A549 (cell line): ENCODE data around the gene ARHGAP27. TPM values are rescaled to one million over a fixed set of nuclear protein-coding genes. Genes with fewer than 3 reads are reported as not detected.
A peak's percentile ranks its signal among the peaks of the same experiment; 100 is the strongest.

Experiments
- ATAC-seq, 2 experiments: fragments of 200-7000 bp in 1 of 2; fragments of >200 bp in 1 of 2; cut with Nextera tagmentation in 1 of 2; cut with Tn5 transposase in 1 of 2; 3 replicates each; pipeline versions ENCODE4 v1.8.0 to v1.9.1; 2018 to 2020; ENCODE audit warnings: mild to moderate bottlenecking in 1 of 2, moderate library complexity in 1 of 2
- CTCF ChIA-PET: fragments of 300-600 bp; sonication (Branson Sonifier 250); formaldehyde crosslinking; extraction: SDS; loops from one replicate; lab custom pipeline; 2021; ENCODE audit warnings: antibody characterized with exemption, inconsistent platforms; lab: Yijun Ruan, JAX
- POLR2A ChIA-PET: fragments of 350-600 bp; formaldehyde crosslinking; extraction: SDS; loops from one replicate; lab custom pipeline; 2021; ENCODE audit warnings: antibody characterized with exemption, inconsistent platforms; lab: Yijun Ruan, JAX
- DNase-seq, 2 experiments: peaks; one replicate each; pipeline versions ENCODE4 v3.0.0 to v3.0.0-alpha.2; 2011 to 2016; ENCODE audit warnings: low read depth in 1 of 2, low spot score in 1 of 2
- FAIRE-seq: peaks from 2 replicates; lab custom pipeline; 2011; peaks lifted over from hg19 to GRCh38; lab: Jason Lieb, UNC
- H3K27ac ChIP-seq, 2 experiments: fragments of >200 bp; sonication (Bioruptor Twin); formaldehyde crosslinking; 3 replicates each; pipeline ENCODE4 v1.5.1; 2016 to 2017
- H3K4me1 ChIP-seq: fragments of >200 bp; sonication (Bioruptor Twin); formaldehyde crosslinking; 3 replicates; pipeline ENCODE4 v1.6.1; 2016
- H3K4me2 ChIP-seq: fragments of >200 bp; sonication (Bioruptor Twin); formaldehyde crosslinking; 3 replicates; pipeline ENCODE4 v1.6.1; 2016
- H3K4me3 ChIP-seq: fragments of >200 bp; sonication (Bioruptor Twin); formaldehyde crosslinking; 3 replicates; pipeline ENCODE4 v1.5.1; 2016
- H3K9me3 ChIP-seq: fragments of >200 bp; sonication (Bioruptor Twin); formaldehyde crosslinking; 3 replicates; pipeline ENCODE4 v1.6.1; 2016
- BCL3 ChIP-seq: fragments of >200 bp; sonication (Bioruptor Twin); formaldehyde crosslinking; IDR thresholded peaks from 3 replicates; pipeline ENCODE4 v1.6.1; 2016
- BHLHE40 ChIP-seq: IDR thresholded peaks from 2 replicates; pipeline ENCODE4 v1.6.1; 2012; ENCODE audit warnings: low read depth, low read length, inconsistent platforms
- CBX2 ChIP-seq: fragments of 200-600 bp; sonication (generic); IDR thresholded peaks from 2 replicates; pipeline ENCODE4 v1.6.1; 2016; ENCODE audit warnings: low read depth, mild to moderate bottlenecking, borderline replicate concordance
- CHD2 ChIP-seq: fragments of 150-350 bp; IDR thresholded peaks from 2 replicates; pipeline ENCODE4 v1.6.1; 2014; ENCODE audit warnings: low read length; ENCODE audit not compliant: partially characterized antibody
- EHF ChIP-seq: fragments of 250-450 bp; sonication (Bioruptor Pico); IDR thresholded peaks from 2 replicates; pipeline ENCODE4 v1.5.0; 2020; ENCODE audit warnings: mild to moderate bottlenecking
- EHMT2 ChIP-seq: fragments of 200-600 bp; sonication (generic); IDR thresholded peaks from 2 replicates; pipeline ENCODE4 v1.6.1; 2016; ENCODE audit warnings: antibody characterized with exemption, low read depth, mild to moderate bottlenecking, moderate library complexity
- EP300 ChIP-seq, 2 experiments: fragments of >200 bp; sonication (Bioruptor Twin); formaldehyde crosslinking; IDR thresholded peaks; 2 replicates in 1 of 2; 3 replicates in 1 of 2; pipeline ENCODE4 v1.6.1; 2016 to 2017
- HDAC2 ChIP-seq: fragments of 200-600 bp; sonication (generic); IDR thresholded peaks from 2 replicates; pipeline ENCODE4 v1.6.1; 2016
- HEYL ChIP-seq: fragments of 250-450 bp; sonication (Bioruptor Pico); IDR thresholded peaks from 2 replicates; pipeline ENCODE4 v1.8.0; 2021; ENCODE audit warnings: mild to moderate bottlenecking, moderate library complexity
- HOXA7 ChIP-seq: fragments of 250-450 bp; sonication (Bioruptor Pico); IDR thresholded peaks from 2 replicates; pipeline ENCODE4 v1.5.0; 2020; ENCODE audit warnings: mild to moderate bottlenecking, moderate library complexity
- HOXB5 ChIP-seq: fragments of 250-450 bp; sonication (Bioruptor Pico); IDR thresholded peaks from 2 replicates; pipeline ENCODE4 v1.5.0; 2020; ENCODE audit warnings: mild to moderate bottlenecking, moderate library complexity
- JUNB ChIP-seq: fragments of >200 bp; sonication (Bioruptor Twin); formaldehyde crosslinking; IDR thresholded peaks from 2 replicates; pipeline ENCODE4 v1.6.1; 2016
- MAFK ChIP-seq: fragments of 450-650 bp; IDR thresholded peaks from 2 replicates; pipeline ENCODE4 v1.6.1; 2014; ENCODE audit not compliant: partially characterized antibody
- MAZ ChIP-seq: fragments of 150-350 bp; IDR thresholded peaks from 2 replicates; pipeline ENCODE4 v1.6.1; 2014; ENCODE audit warnings: antibody characterized with exemption, low read depth, low read length, borderline replicate concordance
- MYC ChIP-seq: IDR thresholded peaks from 2 replicates; pipeline ENCODE4 v1.6.1; 2012; ENCODE audit warnings: mild to moderate bottlenecking, inconsistent platforms, low read length, improper control_type of control experiment, borderline replicate concordance
- NR3C1 ChIP-seq: fragments of >200 bp; sonication (Bioruptor Twin); formaldehyde crosslinking; IDR thresholded peaks from 3 replicates; pipeline ENCODE4 v1.6.1; 2017
- PHF8 ChIP-seq: fragments of 200-600 bp; sonication (generic); IDR thresholded peaks from 2 replicates; pipeline ENCODE4 v1.6.1; 2016; ENCODE audit warnings: low read depth, mild to moderate bottlenecking, antibody characterized with exemption, moderate library complexity, borderline replicate concordance
- POLR2A ChIP-seq: IDR thresholded peaks from 2 replicates; pipeline ENCODE4 v1.6.1; 2012; ENCODE audit warnings: mild to moderate bottlenecking, low read length
- POLR2AphosphoS2 ChIP-seq: conservative IDR thresholded peaks from 2 replicates; pipeline ENCODE4 v1.6.1; 2012; ENCODE audit warnings: low read length, improper control_type of control experiment, inconsistent platforms
- RARB ChIP-seq: fragments of 250-450 bp; sonication (Bioruptor Pico); IDR thresholded peaks from 2 replicates; pipeline ENCODE4 v1.8.0; 2021; ENCODE audit warnings: mild to moderate bottlenecking, moderate library complexity
- RCOR1 ChIP-seq: fragments of 150-350 bp; IDR thresholded peaks from 2 replicates; pipeline ENCODE4 v1.6.1; 2014; ENCODE audit warnings: antibody characterized with exemption, low read length, low read depth
- REST ChIP-seq: fragments of 200-600 bp; sonication (generic); IDR thresholded peaks from 2 replicates; pipeline ENCODE4 v1.6.1; 2016; ENCODE audit warnings: antibody characterized with exemption, mild to moderate bottlenecking, moderate library complexity
- SMC3 ChIP-seq: fragments of >200 bp; sonication (Bioruptor Twin); formaldehyde crosslinking; IDR thresholded peaks from 3 replicates; pipeline ENCODE4 v1.6.1; 2018; ENCODE audit warnings: inconsistent platforms
- TFCP2L1 ChIP-seq: fragments of 250-450 bp; sonication (Bioruptor Pico); IDR thresholded peaks from 2 replicates; pipeline ENCODE4 v1.5.0; 2021; ENCODE audit warnings: mild to moderate bottlenecking
- TP53 ChIP-seq: fragments of 250-450 bp; sonication (Bioruptor Pico); IDR thresholded peaks from 2 replicates; pipeline ENCODE4 v1.5.0; 2021; ENCODE audit warnings: mild to moderate bottlenecking, moderate library complexity
- ZC3H11A ChIP-seq: fragments of 450-650 bp; IDR thresholded peaks from 2 replicates; pipeline ENCODE4 v1.6.1; 2014; ENCODE audit warnings: antibody characterized with exemption, mild to moderate bottlenecking
- ZNF302 ChIP-seq: fragments of 250-450 bp; sonication (Bioruptor Pico); IDR thresholded peaks from 2 replicates; pipeline ENCODE4 v1.9.0; 2021; ENCODE audit warnings: inconsistent platforms, mild to moderate bottlenecking, moderate library complexity
- WGBS: methylation state at CpG from one replicate; pipeline ENCODE4 v1.1.6; 2017; ENCODE audit errors: missing lambda C conversion rate; 5-methylcytosine and 5-hydroxymethylcytosine counted together
- polyA plus RNA-seq, 4 experiments: library from polyadenylated mRNA; depleted of rRNA in 3 of 4; stranded (reverse); fragments of >200 nt; fragmentation: RNase III in 1 of 4; extraction: RNeasy Plus Mini Kit Qiagen cat#74134 plus additional on column Dnase treatment in 1 of 4; gene quantifications; 2 replicates in 3 of 4; 3 replicates in 1 of 4; pipeline ENCODE4 v1.2.3, GENCODE V29; 2011 to 2017
- TF ChIP-seq, protein P1 (sequence below): fragments of 250-450 bp; sonication (Bioruptor Pico); IDR thresholded peaks from 2 replicates; pipeline ENCODE4 v1.5.0; 2020; ENCODE audit warnings: low read depth, mild to moderate bottlenecking, moderate library complexity
- TF ChIP-seq, protein P2 (sequence below): fragments of 250-450 bp; sonication (Bioruptor Pico); IDR thresholded peaks from 2 replicates; pipeline ENCODE4 v1.5.0; 2021; ENCODE audit warnings: mild to moderate bottlenecking, moderate library complexity, borderline replicate concordance
- TF ChIP-seq, protein P3 (sequence below): IDR thresholded peaks from 2 replicates; pipeline ENCODE4 v1.6.1; 2012; ENCODE audit warnings: low read depth, borderline replicate concordance

Gene ARHGAP27
- polyA plus RNA-seq, 2 of the 4 experiments (the other 2 are of a cell fraction), result 10.0 to 16.4 TPM

GRCh38 chr17:45403906-45404490, 28.7 kb downstream of the ARHGAP27 start:
- ATAC-seq (peak in 1 of 2 experiments; percentile 8; a peak in 2 of 6 replicates), FAIRE-seq (no peak), DNase-seq (no peak)
- Histone ChIP-seq H3K4me3 (no peak overlapping the region), H3K9me3 (no peaks in the 10 kb centered on the region), H3K4me1 (peaks cover 36% of the 10 kb centered on the region), H3K27ac (no peak overlapping the region), H3K4me2 (no peak overlapping the region)
- CTCF ChIA-PET, result interaction anchor here (0.6 to 25.8 kb wide), 9 partner anchors 9 to 351 kb away, joined by 3 to 1120 read pairs (median 4); partner anchors contain the start of gene SPATA32
- TF ChIP-seq BHLHE40 (no peak), POLR2AphosphoS2 (no peak), HOXA7 (CRISPR knock-in tag) (no peak), CBX2 (no peak), RARB (no peak), TFCP2L1 (no peak), MAZ (no peak), ZNF302 (no peak), EHMT2 (no peak), HOXB5 (CRISPR knock-in tag) (no peak), ZC3H11A (no peak), EP300 (IDR thresholded peaks at IDR 0.05) (no peak), HEYL (no peak), JUNB (no peak), BCL3 (no peak)
- TF ChIP-seq, protein P1, sequence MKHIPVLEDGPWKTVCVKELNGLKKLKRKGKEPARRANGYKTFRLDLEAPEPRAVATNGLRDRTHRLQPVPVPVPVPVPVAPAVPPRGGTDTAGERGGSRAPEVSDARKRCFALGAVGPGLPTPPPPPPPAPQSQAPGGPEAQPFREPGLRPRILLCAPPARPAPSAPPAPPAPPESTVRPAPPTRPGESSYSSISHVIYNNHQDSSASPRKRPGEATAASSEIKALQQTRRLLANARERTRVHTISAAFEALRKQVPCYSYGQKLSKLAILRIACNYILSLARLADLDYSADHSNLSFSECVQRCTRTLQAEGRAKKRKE (CRISPR knock-in tag), result no peak
- TF ChIP-seq, protein P2, sequence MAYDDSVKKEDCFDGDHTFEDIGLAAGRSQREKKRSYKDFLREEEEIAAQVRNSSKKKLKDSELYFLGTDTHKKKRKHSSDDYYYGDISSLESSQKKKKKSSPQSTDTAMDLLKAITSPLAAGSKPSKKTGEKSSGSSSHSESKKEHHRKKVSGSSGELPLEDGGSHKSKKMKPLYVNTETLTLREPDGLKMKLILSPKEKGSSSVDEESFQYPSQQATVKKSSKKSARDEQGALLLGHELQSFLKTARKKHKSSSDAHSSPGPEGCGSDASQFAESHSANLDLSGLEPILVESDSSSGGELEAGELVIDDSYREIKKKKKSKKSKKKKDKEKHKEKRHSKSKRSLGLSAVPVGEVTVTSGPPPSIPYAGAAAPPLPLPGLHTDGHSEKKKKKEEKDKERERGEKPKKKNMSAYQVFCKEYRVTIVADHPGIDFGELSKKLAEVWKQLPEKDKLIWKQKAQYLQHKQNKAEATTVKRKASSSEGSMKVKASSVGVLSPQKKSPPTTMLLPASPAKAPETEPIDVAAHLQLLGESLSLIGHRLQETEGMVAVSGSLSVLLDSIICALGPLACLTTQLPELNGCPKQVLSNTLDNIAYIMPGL (CRISPR knock-in tag), result no peak
- POLR2A ChIA-PET, result no interaction called here
- 87% methylated on average over 10 of the region's 10 CpGs for WGBS

DNA sequence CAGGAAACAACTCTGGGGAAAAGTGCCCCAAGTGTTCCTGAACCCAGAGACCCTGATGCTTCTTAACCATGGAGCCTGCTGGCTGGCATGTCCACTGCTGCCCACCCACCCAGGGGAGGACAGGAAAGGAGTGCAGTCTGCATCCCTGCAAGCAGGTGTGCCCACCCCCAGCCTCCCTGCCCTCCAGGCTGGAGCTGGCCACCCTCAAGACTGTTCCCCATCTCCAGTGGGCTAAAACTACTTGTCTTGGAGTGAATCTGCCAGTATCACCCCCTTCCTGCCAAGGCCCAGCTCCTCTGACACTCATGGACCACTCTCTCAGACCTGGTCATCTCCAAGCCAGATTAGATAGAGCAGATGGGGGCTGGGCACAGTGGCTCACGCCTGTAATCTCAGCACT, 29.8 kb downstream of the ARHGAP27 start:
- H3K27ac ChIP-seq, result no peak overlapping the region
- no peaks in the 10 kb centered on the region for H3K9me3 ChIP-seq
- FAIRE-seq, result no peak
- POLR2A ChIA-PET, result no interaction called here
- no peak for DNase-seq
- no peak for TF ChIP-seq HDAC2
- no peak for TF ChIP-seq EHMT2
- TF ChIP-seq NR3C1, result no peak
- no peak for TF ChIP-seq RCOR1
- TF ChIP-seq RARB, result no peak
- no peak for TF ChIP-seq PHF8
- TF ChIP-seq, protein P3, sequence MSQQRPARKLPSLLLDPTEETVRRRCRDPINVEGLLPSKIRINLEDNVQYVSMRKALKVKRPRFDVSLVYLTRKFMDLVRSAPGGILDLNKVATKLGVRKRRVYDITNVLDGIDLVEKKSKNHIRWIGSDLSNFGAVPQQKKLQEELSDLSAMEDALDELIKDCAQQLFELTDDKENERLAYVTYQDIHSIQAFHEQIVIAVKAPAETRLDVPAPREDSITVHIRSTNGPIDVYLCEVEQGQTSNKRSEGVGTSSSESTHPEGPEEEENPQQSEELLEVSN, result no peak
- no peak for TF ChIP-seq MYC
- no peak for TF ChIP-seq SMC3
- TF ChIP-seq TP53 (CRISPR knock-in tag), result no peak
- no peak for TF ChIP-seq TFCP2L1
- no peak for TF ChIP-seq EHF (CRISPR knock-in tag)
- no peak for TF ChIP-seq POLR2AphosphoS2
- TF ChIP-seq CHD2, result no peak
- no peak for TF ChIP-seq MAFK
- TF ChIP-seq REST, result no peak
- TF ChIP-seq ZC3H11A, result no peak
- no peak for TF ChIP-seq POLR2A
- no peak for TF ChIP-seq BHLHE40
- CTCF ChIA-PET, result interaction anchor here (0.9 to 25.8 kb wide), 6 partner anchors 10 to 449 kb away, joined by 3 to 1120 read pairs (median 6); partner anchors contain the start of gene SPATA32
- WGBS, result 92% methylated on average over 1 of the region's 1 CpG
- peaks cover 26% of the 10 kb centered on the region for H3K4me1 ChIP-seq
- no peak overlapping the region for H3K4me2 ChIP-seq
- ATAC-seq, result no peak
- H3K4me3 ChIP-seq, result no peak overlapping the region
